CD4-positive, alpha-beta memory T cell (primary cell): ENCODE measurements around the gene PSAPL1. TPM values are rescaled to one million over a fixed set of nuclear protein-coding genes. Genes with fewer than 3 reads are reported as not detected.

Source experiments
- CTCF ChIA-PET: fragments of 350-600 bp; sonication (Branson Sonifier 250); formaldehyde crosslinking; loops from one replicate; lab custom pipeline; 2021; ENCODE audit warnings: inconsistent platforms; ENCODE audit not compliant: partially characterized antibody; lab: Charles Lee
- POLR2A ChIA-PET: fragments of 350-600 bp; sonication (Branson Sonifier 250); formaldehyde crosslinking; loops from one replicate; lab custom pipeline; 2021; ENCODE audit not compliant: partially characterized antibody; lab: Charles Lee
- DNase-seq, 5 donors: peaks; one replicate each; pipeline versions ENCODE4 v3.0.0 to v3.0.0-alpha.2; 2020 to 2022; ENCODE audit warnings: mixed read lengths in 1 of 5
- H3K27ac ChIP-seq: one replicate; pipeline ENCODE4 v1.7.0; 2013; ENCODE audit warnings: low read depth, low read length
- H3K27me3 ChIP-seq: 2 replicates; pipeline ENCODE4 v1.7.0; 2013; ENCODE audit warnings: mild to moderate bottlenecking, low read length, moderate library complexity; ENCODE audit not compliant: insufficient read depth
- H3K36me3 ChIP-seq: 2 replicates; pipeline ENCODE4 v1.7.0; 2013; ENCODE audit warnings: mild to moderate bottlenecking, low read length, moderate library complexity; ENCODE audit not compliant: insufficient read depth
- H3K4me1 ChIP-seq: 2 replicates; pipeline ENCODE4 v1.7.0; 2013; ENCODE audit warnings: mild to moderate bottlenecking, low read length, moderate library complexity; ENCODE audit not compliant: insufficient read depth
- H3K4me3 ChIP-seq, 2 donors: one replicate each; pipeline ENCODE4 v1.7.0; 2013; ENCODE audit warnings: low read length in 2 of 2, mild to moderate bottlenecking in 1 of 2
- H3K9me3 ChIP-seq, 2 donors: one replicate each; pipeline ENCODE4 v1.7.0; 2013; ENCODE audit warnings: low read length in 2 of 2, control low read depth in 1 of 2; ENCODE audit not compliant: control insufficient read depth in 1 of 2
- H3K27ac Mint-ChIP-seq, 7 donors: one replicate each; pipeline ENCODE4 v1.8.0; 2020 to 2021; ENCODE audit warnings: mixed read lengths in 7 of 7, mild to moderate bottlenecking in 6 of 7, inconsistent platforms in 3 of 7, moderate library complexity in 3 of 7
- H3K27me3 Mint-ChIP-seq, 2 donors: one replicate each; pipeline ENCODE4 v1.8.0; 2020 to 2021; ENCODE audit warnings: mixed read lengths in 2 of 2
- H3K36me3 Mint-ChIP-seq, 2 donors: one replicate each; pipeline ENCODE4 v1.8.0; 2020 to 2021; ENCODE audit warnings: mixed read lengths in 2 of 2, inconsistent platforms in 1 of 2, mild to moderate bottlenecking in 1 of 2
- H3K4me1 Mint-ChIP-seq, 4 donors: one replicate each; pipeline ENCODE4 v1.8.0; 2020 to 2021; ENCODE audit warnings: mixed read lengths in 4 of 4, mild to moderate bottlenecking in 1 of 4
- H3K4me3 Mint-ChIP-seq, 8 donors: one replicate each; pipeline ENCODE4 v1.8.0; 2020 to 2021; ENCODE audit warnings: mixed read lengths in 8 of 8, mild to moderate bottlenecking in 7 of 8, moderate library complexity in 6 of 8, inconsistent platforms in 3 of 8
- H3K9me3 Mint-ChIP-seq, 8 donors: one replicate each; pipeline ENCODE4 v1.8.0; 2020 to 2021; ENCODE audit warnings: mixed read lengths in 8 of 8, mild to moderate bottlenecking in 5 of 8, inconsistent platforms in 3 of 8, moderate library complexity in 1 of 8
- intact Hi-C: fragments of 100-400 bp; cut with micrococcal nuclease; formaldehyde crosslinking; loops from one replicate; pipeline ENCODE4 v1.15.1; 2023
- polyA plus RNA-seq, 2 donors: library from polyadenylated mRNA; unstranded; fragments of 300-500 nt; fragmentation: Illumina TruSeq; gene quantifications; one replicate each; pipeline ENCODE4 v1.2.3, GENCODE V29; 2021
- total RNA-seq, 2 experiments: library from RNA; stranded (reverse); gene quantifications; one replicate each; pipeline ENCODE4 v1.2.3, GENCODE V29; 2021

The PSAPL1 gene
- total and polyA plus RNA-seq, 4 experiments from 2014 or later = not detected

DNA sequence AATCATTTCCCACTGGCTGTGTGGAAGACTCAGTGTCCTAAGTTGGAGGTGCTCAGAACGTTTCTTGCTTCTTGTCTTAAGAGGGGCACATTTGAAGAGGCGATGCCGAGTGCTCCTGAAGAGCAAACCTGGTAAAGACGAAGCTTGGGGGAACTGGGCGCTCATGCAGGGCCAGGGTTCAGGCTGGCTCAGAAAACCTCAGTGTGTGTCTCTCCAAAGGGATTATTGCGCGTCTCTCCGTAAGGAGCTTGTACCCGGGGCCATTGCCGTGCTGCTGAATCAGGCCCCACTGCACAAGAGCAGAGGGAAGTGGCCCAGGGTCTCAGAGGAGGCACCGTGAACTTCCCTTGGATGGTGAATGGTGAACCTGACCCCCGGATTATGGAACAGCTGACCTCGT is 44.4 kb downstream of the PSAPL1 start:
- no peak for DNase-seq
- H3K4me3 Mint-ChIP-seq = no peak overlapping the region

GRCh38 chr4:7389719-7390118 is 45.0 kb downstream of the PSAPL1 start:
- Histone ChIP-seq H3K27ac (no peak overlapping the region), H3K9me3 (no peaks in the 10 kb centered on the region), H3K36me3 (no peaks in the 10 kb centered on the region), H3K4me3 (no peak overlapping the region), H3K27me3 (no peaks in the 10 kb centered on the region), H3K4me1 (no peaks in the 10 kb centered on the region)
- Mint-ChIP-seq H3K4me1 (no peaks in the 10 kb centered on the region), H3K4me3 (no peak overlapping the region), H3K9me3 (no peaks in the 10 kb centered on the region), H3K36me3 (no peaks in the 10 kb centered on the region), H3K27ac (no peak overlapping the region), H3K27me3 (peaks cover 2 to 7% of the 10 kb centered on the region in 2 donors)
- DNase-seq = no peak
- intact Hi-C loops = no loop called here
- ChIA-PET POLR2A (no interaction called here), CTCF (no interaction called here)

More for the DNA sequence above, 44.4 kb downstream of the PSAPL1 start:
- H3K36me3 Mint-ChIP-seq = no peaks in the 10 kb centered on the region
- H3K9me3 ChIP-seq = no peaks in the 10 kb centered on the region
- H3K27ac ChIP-seq = no peak overlapping the region
- intact Hi-C loops = no loop called here
- CTCF ChIA-PET = no interaction called here
- H3K4me1 ChIP-seq = no peaks in the 10 kb centered on the region
- H3K27ac Mint-ChIP-seq = no peak overlapping the region
- no peaks in the 10 kb centered on the region for H3K4me1 Mint-ChIP-seq
- H3K9me3 Mint-ChIP-seq = no peaks in the 10 kb centered on the region
- POLR2A ChIA-PET = no interaction called here
- no peaks in the 10 kb centered on the region for H3K27me3 ChIP-seq
- no peak overlapping the region for H3K4me3 ChIP-seq
- H3K27me3 Mint-ChIP-seq = peaks cover 2 to 7% of the 10 kb centered on the region in 2 donors
- H3K36me3 ChIP-seq = no peaks in the 10 kb centered on the region

DNA sequence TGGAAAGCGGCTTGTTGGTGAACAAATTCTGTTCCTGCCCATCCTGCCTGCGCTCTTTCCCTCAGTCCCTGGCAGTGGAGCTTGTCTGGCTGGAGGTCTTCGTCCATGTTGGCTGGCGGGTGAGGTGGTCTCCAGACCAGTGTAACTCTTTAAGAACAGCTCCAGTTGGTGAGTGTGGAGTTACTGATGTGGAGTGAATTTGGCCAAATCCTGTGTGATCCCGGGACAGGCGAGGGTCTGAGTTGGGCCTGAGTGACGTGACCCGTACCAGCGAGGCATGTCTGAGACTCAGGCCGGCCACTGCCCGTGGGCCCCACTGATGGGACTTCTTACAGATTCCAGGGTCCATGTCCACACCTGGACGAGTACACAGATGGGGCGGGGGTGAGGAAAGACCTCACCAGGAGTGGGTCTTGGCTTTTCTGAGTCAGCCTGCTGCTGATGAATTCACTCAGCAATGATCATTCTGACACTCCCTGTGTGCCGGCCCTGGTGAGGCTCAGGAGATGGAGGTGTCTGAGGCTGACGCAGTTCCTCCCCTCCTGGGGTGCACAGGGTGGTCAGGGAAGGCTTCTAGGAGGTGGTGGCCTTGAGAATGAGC is 45.5 kb downstream of the PSAPL1 start:
- H3K9me3 Mint-ChIP-seq = no peaks in the 10 kb centered on the region
- H3K27ac ChIP-seq = no peak overlapping the region
- ChIA-PET CTCF (no interaction called here), POLR2A (no interaction called here)
- H3K27ac Mint-ChIP-seq = no peak overlapping the region
- peaks cover 2 to 7% of the 10 kb centered on the region in 2 donors for H3K27me3 Mint-ChIP-seq
- no peaks in the 10 kb centered on the region for H3K9me3 ChIP-seq
- H3K27me3 ChIP-seq = no peaks in the 10 kb centered on the region
- intact Hi-C loops = no loop called here
- H3K36me3 Mint-ChIP-seq = no peaks in the 10 kb centered on the region
- H3K36me3 ChIP-seq = no peaks in the 10 kb centered on the region
- H3K4me3 Mint-ChIP-seq = no peak overlapping the region
- no peak for DNase-seq
- H3K4me1 ChIP-seq = no peaks in the 10 kb centered on the region
- no peaks in the 10 kb centered on the region for H3K4me1 Mint-ChIP-seq
- H3K4me3 ChIP-seq = no peak overlapping the region

DNA sequence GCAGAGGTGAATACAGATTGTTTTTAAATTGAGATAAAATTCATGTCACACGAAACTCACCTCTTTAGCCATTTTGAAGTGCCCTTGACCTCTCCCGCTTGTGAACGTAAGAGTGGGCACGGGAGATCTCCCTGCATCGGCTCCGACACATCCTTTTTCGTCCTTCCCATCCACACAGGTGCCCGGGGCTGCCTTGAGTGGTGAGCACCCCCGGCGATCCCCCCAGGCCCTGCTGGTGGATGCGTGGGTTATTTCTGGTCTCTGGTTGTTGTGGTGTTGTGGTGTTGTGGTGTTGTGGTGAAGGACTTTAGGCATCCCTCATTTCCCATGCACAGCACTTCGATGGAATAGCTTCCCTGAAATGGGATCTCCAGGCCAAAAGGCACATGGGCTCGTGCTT is 46.1 kb downstream of the PSAPL1 start:
- H3K4me1 Mint-ChIP-seq = no peaks in the 10 kb centered on the region
- no peak overlapping the region for H3K4me3 Mint-ChIP-seq
- H3K27ac Mint-ChIP-seq = no peak overlapping the region
- CTCF ChIA-PET = no interaction called here
- no peaks in the 10 kb centered on the region for H3K9me3 Mint-ChIP-seq
- POLR2A ChIA-PET = no interaction called here
- Histone ChIP-seq H3K9me3 (no peaks in the 10 kb centered on the region), H3K4me1 (no peaks in the 10 kb centered on the region), H3K27ac (no peak overlapping the region), H3K36me3 (no peaks in the 10 kb centered on the region), H3K27me3 (no peaks in the 10 kb centered on the region), H3K4me3 (no peak overlapping the region)
- intact Hi-C loops = no loop called here
- DNase-seq = no peak
- no peaks in the 10 kb centered on the region for H3K36me3 Mint-ChIP-seq
- H3K27me3 Mint-ChIP-seq = peaks cover 2 to 7% of the 10 kb centered on the region in 2 donors

DNA sequence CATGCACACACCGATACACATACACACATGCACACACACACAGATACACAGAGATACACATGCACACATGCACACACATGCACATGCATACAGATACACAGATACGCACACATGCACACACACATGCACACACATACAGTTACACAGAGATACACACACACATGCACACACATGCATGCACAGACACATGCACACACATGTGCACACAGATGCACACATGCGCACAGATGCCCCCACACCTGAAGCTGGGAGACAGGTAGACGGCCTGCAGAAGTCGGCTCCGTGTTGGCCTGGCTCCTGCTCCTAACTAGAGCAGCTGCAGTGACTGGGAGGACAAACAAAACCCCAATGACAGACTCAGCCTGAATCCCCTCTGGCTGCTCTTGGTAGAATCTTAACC is 46.8 kb downstream of the PSAPL1 start:
- H3K27me3 Mint-ChIP-seq = peaks cover 2% of the 10 kb centered on the region in 2 donors
- no peak overlapping the region for H3K4me3 ChIP-seq
- POLR2A ChIA-PET = no interaction called here
- no peaks in the 10 kb centered on the region for H3K36me3 Mint-ChIP-seq
- H3K36me3 ChIP-seq = no peaks in the 10 kb centered on the region
- H3K4me1 Mint-ChIP-seq = no peaks in the 10 kb centered on the region
- H3K4me1 ChIP-seq = no peaks in the 10 kb centered on the region
- no peaks in the 10 kb centered on the region for H3K9me3 ChIP-seq
- H3K27ac ChIP-seq = no peak overlapping the region
- H3K27ac Mint-ChIP-seq = no peak overlapping the region
- H3K27me3 ChIP-seq = no peaks in the 10 kb centered on the region
- no peak for DNase-seq
- H3K4me3 Mint-ChIP-seq = no peak overlapping the region
- H3K9me3 Mint-ChIP-seq = no peaks in the 10 kb centered on the region
- intact Hi-C loops = no loop called here
- CTCF ChIA-PET = no interaction called here

- Mint-ChIP-seq H3K27me3 (peaks cover 2 to 4% of the 10 kb centered on the region in 2 donors), H3K4me3 (no peak overlapping the region), H3K36me3 (no peaks in the 10 kb centered on the region), H3K9me3 (no peaks in the 10 kb centered on the region), H3K4me1 (no peaks in the 10 kb centered on the region), H3K27ac (no peak overlapping the region)
- intact Hi-C loops = no loop called here
- Histone ChIP-seq H3K9me3 (no peaks in the 10 kb centered on the region), H3K27me3 (no peaks in the 10 kb centered on the region), H3K4me1 (no peaks in the 10 kb centered on the region), H3K36me3 (no peaks in the 10 kb centered on the region), H3K4me3 (no peak overlapping the region), H3K27ac (no peak overlapping the region)
- ChIA-PET CTCF (no interaction called here), POLR2A (no interaction called here)
- DNase-seq = no peak
Measured at GRCh38 chr4:7384929-7385890, 49.5 kb downstream of the PSAPL1 start.

GRCh38 chr4:7384003-7384928 is 50.5 kb downstream of the PSAPL1 start:
- H3K27me3 Mint-ChIP-seq = peaks cover 2 to 4% of the 10 kb centered on the region in 2 donors
- H3K4me1 ChIP-seq = no peaks in the 10 kb centered on the region
- H3K27ac Mint-ChIP-seq = no peak overlapping the region
- no peaks in the 10 kb centered on the region for H3K9me3 Mint-ChIP-seq
- no peaks in the 10 kb centered on the region for H3K36me3 ChIP-seq
- CTCF ChIA-PET = no interaction called here
- intact Hi-C loops = no loop called here
- H3K27me3 ChIP-seq = no peaks in the 10 kb centered on the region
- no peaks in the 10 kb centered on the region for H3K9me3 ChIP-seq
- H3K4me1 Mint-ChIP-seq = no peaks in the 10 kb centered on the region
- H3K36me3 Mint-ChIP-seq = no peaks in the 10 kb centered on the region
- POLR2A ChIA-PET = no interaction called here
- no peak overlapping the region for H3K4me3 ChIP-seq
- no peak overlapping the region for H3K27ac ChIP-seq
- no peak overlapping the region for H3K4me3 Mint-ChIP-seq
- DNase-seq = no peak
